T-helper 17 cell (primary cell): ENCODE measurements around the gene EIF4G1. TPM values are rescaled to one million over a fixed set of nuclear protein-coding genes. Genes with fewer than 3 reads are reported as not detected.

Source experiments
- ATAC-seq: fragments of 150-1000 bp; cut with Tn5 transposase; 2 replicates; pipeline ENCODE4 v1.10.0; 2021; ENCODE audit warnings: mild to moderate bottlenecking, moderate library complexity
- DNase-seq, 3 donors: peaks; one replicate each; pipeline versions ENCODE4 v3.0.0 to v3.0.0-alpha.2; 2020 to 2021
- H3K9me3 ChIP-seq: one replicate; pipeline ENCODE4 v1.7.0; 2013; ENCODE audit warnings: low read length, mild to moderate bottlenecking; ENCODE audit not compliant: control insufficient read depth, poor library complexity, severe bottlenecking
- H3K27ac Mint-ChIP-seq: one replicate; pipeline ENCODE4 v1.8.0; 2022; ENCODE audit warnings: mild to moderate bottlenecking, moderate library complexity, mixed read lengths
- H3K27me3 Mint-ChIP-seq: one replicate; pipeline ENCODE4 v1.8.0; 2022; ENCODE audit warnings: mixed read lengths
- H3K36me3 Mint-ChIP-seq: one replicate; pipeline ENCODE4 v1.8.0; 2022; ENCODE audit warnings: low read depth, mixed read lengths
- H3K4me1 Mint-ChIP-seq: one replicate; pipeline ENCODE4 v1.8.0; 2022; ENCODE audit warnings: mild to moderate bottlenecking, mixed read lengths
- H3K4me3 Mint-ChIP-seq: one replicate; pipeline ENCODE4 v1.8.0; 2022; ENCODE audit warnings: mild to moderate bottlenecking, moderate library complexity, mixed read lengths
- total RNA-seq, 4 donors: library from RNA in 2 of 4; stranded (reverse) in 2 of 4; gene quantifications; one replicate each; pipeline ENCODE4 v1.2.3 and lab custom pipeline; 2022 to 2026

Gene EIF4G1
- total RNA-seq, 2 donors from 2014 or later = 226 to 236 TPM

DNA sequence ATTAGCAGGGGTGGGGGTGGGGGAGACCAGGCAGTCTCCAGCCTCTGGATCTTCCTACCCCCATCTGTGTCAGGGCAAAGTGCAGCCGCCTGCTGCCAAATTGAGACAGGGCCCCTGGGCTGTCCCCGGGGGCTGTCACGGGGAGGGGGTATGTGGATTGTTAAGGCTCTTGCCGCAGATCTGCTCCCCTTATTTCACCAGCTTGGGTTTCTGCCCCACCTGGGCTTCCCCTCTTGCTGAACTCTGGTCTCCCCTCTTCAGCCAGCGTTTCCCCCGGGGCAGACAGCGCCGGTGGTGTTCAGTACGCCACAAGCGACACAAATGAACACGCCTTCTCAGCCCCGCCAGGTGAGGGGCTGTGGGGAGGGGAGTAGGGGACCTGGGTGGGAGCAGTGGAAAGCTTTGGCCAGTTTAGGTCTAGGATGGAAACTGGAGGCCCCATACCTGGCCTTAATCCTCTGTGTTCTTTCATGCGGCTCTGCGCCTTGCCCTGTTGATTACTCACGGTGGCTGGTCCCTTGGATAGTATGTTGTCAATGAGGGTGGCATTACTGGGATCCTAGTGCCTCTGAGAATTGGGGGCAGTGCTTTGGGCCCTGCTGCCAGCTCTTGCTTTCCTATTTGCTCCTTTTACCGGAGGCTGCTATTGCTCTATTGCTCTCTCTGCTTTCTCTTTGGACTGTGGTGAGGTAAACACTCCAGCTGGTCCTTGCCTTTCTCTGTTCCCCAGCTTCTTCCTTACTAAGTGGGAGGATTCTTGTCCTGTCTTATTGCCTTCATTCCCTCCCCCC lies 1.7 kb downstream of the EIF4G1 start:
- Mint-ChIP-seq H3K27ac (peak overlapping the region; percentile 85), H3K4me1 (peaks cover 36% of the 10 kb centered on the region), H3K4me3 (peak overlapping the region; percentile 87), H3K27me3 (no peaks in the 10 kb centered on the region), H3K36me3 (peaks cover 7% of the 10 kb centered on the region)
- DNase-seq = no peak
- H3K9me3 ChIP-seq = no peaks in the 10 kb centered on the region
- no peak for ATAC-seq

DNA sequence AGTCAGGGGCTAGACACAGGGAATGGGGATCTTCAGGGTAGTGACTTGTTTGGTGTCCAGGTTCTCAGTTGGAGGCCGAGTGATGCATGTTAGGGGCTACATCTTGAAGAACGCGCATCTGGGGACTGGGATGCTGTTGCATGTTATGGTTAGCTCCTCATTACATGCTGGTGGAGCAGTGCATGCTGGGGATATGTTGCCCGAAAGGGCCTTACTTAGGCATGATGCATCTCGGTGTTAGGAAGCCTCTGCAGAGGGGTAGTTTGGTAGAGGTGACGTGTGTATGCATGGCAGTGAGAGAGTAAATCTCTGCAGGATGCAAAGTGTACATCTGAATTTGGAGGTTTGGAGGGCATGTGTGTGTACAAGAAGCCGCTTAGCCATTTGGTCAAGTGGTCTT lies 2.4 kb downstream of the EIF4G1 start:
- Mint-ChIP-seq H3K4me3 (peak overlapping the region; percentile 87), H3K27ac (peak overlapping the region; percentile 85), H3K4me1 (peaks cover 33% of the 10 kb centered on the region), H3K27me3 (no peaks in the 10 kb centered on the region), H3K36me3 (peaks cover 7% of the 10 kb centered on the region)
- no peak for ATAC-seq
- no peaks in the 10 kb centered on the region for H3K9me3 ChIP-seq
- no peak for DNase-seq

DNA sequence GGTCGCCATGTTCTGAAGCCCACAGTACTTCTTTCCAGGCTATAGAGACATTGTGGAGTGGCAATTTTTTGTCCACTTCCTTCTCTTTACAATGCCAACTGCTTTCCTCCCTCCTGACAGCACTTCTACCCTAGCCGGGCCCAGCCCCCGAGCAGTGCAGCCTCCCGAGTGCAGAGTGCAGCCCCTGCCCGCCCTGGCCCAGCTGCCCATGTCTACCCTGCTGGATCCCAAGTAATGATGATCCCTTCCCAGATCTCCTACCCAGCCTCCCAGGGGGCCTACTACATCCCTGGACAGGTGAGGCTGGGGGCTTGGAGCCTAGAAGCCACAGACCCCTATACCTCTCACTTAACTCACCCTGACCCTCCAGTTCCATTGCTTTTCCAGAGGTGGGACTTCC lies 2.8 kb downstream of the EIF4G1 start:
- Mint-ChIP-seq H3K27me3 (no peaks in the 10 kb centered on the region), H3K27ac (peak overlapping the region; percentile 85), H3K4me1 (peaks cover 33% of the 10 kb centered on the region), H3K36me3 (peaks cover 7% of the 10 kb centered on the region), H3K4me3 (no peak overlapping the region)
- no peaks in the 10 kb centered on the region for H3K9me3 ChIP-seq
- DNase-seq = no peak
- ATAC-seq = no peak

DNA sequence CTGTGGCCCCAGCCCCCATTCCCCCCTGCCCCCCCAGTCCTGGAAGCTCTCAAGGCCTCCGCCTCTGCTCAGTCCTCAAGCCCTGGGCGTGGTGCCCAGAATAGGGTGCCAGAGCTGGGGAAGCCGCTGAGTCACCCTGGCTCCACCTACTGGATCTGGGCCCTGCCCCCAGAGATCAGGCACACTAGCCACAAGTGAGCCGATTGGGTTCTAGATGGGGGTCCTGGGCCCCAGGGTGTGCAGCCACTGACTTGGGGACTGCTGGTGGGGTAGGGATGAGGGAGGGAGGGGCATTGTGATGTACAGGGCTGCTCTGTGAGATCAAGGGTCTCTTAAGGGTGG lies 5.7 kb downstream of the EIF4G1 start:
- ATAC-seq (peak; percentile 35), DNase-seq (no peak)
- H3K27me3 Mint-ChIP-seq = no peaks in the 10 kb centered on the region
- peaks cover 13% of the 10 kb centered on the region for H3K36me3 Mint-ChIP-seq
- H3K4me1 Mint-ChIP-seq = peaks cover 33% of the 10 kb centered on the region
- peak overlapping the region; percentile 90 for H3K27ac Mint-ChIP-seq
- H3K9me3 ChIP-seq = no peaks in the 10 kb centered on the region
- no peak overlapping the region for H3K4me3 Mint-ChIP-seq

DNA sequence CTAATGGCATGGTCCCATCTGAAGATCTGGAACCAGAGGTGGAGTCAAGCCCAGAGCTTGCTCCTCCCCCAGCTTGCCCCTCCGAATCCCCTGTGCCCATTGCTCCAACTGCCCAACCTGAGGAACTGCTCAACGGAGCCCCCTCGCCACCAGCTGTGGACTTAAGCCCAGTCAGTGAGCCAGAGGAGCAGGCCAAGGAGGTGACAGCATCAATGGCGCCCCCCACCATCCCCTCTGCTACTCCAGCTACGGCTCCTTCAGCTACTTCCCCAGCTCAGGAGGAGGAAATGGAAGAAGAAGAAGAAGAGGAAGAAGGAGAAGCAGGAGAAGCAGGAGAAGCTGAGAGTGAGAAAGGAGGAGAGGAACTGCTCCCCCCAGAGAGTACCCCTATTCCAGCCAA lies 7.3 kb downstream of the EIF4G1 start:
- H3K27me3 Mint-ChIP-seq = no peaks in the 10 kb centered on the region
- H3K4me1 Mint-ChIP-seq = peaks cover 22% of the 10 kb centered on the region
- H3K27ac Mint-ChIP-seq = peak overlapping the region; percentile 90
- no peaks in the 10 kb centered on the region for H3K9me3 ChIP-seq
- ATAC-seq = no peak
- H3K36me3 Mint-ChIP-seq = peaks cover 16% of the 10 kb centered on the region
- DNase-seq = no peak
- no peak overlapping the region for H3K4me3 Mint-ChIP-seq

DNA sequence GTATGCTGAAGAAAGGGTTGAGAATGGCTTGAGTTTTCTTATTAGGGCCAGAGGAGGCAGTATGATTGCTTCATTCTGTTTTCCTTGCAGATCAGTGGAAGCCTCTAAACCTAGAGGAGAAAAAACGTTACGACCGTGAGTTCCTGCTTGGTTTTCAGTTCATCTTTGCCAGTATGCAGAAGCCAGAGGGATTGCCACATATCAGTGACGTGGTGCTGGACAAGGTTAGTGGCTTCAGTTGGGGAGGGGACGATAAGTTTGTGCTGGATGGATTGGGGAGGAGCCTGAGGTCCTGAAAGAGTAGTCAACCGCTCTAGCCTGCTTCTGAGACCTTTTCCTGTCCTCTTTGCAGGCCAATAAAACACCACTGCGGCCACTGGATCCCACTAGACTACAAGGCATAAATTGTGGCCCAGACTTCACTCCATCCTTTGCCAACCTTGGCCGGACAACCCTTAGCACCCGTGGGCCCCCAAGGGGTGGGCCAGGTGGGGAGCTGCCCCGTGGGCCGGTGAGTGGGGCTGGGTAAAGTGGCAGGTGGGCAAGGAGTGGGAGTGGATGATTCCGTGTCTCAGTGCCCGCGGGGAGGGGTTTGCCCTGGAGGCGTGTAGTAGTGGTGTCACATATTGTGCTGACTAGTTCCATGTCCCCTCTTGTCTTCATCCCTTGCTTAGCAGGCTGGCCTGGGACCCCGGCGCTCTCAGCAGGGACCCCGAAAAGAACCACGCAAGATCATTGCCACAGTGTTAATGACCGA lies 8.5 kb downstream of the EIF4G1 start:
- no peaks in the 10 kb centered on the region for H3K9me3 ChIP-seq
- Mint-ChIP-seq H3K27ac (peak overlapping the region; percentile 14), H3K4me3 (no peak overlapping the region), H3K27me3 (no peaks in the 10 kb centered on the region), H3K4me1 (peaks cover 15% of the 10 kb centered on the region), H3K36me3 (peaks cover 18% of the 10 kb centered on the region)
- ATAC-seq (no peak), DNase-seq (no peak)

DNA sequence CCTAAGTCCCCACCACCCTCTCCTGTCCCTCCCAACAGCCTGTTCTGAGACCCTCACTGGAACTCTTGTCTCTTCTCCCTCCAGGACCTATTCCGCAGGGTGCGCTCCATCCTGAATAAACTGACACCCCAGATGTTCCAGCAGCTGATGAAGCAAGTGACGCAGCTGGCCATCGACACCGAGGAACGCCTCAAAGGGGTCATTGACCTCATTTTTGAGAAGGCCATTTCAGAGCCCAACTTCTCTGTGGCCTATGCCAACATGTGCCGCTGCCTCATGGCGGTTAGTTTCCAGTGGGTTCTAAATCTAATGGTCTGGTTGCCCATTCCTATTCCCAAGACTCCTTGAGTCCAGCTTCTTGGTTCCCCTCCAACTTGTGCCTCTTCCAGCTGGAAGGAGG lies 9.3 kb downstream of the EIF4G1 start:
- peaks cover 21% of the 10 kb centered on the region for H3K36me3 Mint-ChIP-seq
- peaks cover 16% of the 10 kb centered on the region for H3K4me1 Mint-ChIP-seq
- H3K4me3 Mint-ChIP-seq = no peak overlapping the region
- peak overlapping the region; percentile 32 for H3K27ac Mint-ChIP-seq
- ATAC-seq (no peak), DNase-seq (no peak)
- H3K9me3 ChIP-seq = no peaks in the 10 kb centered on the region
- H3K27me3 Mint-ChIP-seq = no peaks in the 10 kb centered on the region

DNA sequence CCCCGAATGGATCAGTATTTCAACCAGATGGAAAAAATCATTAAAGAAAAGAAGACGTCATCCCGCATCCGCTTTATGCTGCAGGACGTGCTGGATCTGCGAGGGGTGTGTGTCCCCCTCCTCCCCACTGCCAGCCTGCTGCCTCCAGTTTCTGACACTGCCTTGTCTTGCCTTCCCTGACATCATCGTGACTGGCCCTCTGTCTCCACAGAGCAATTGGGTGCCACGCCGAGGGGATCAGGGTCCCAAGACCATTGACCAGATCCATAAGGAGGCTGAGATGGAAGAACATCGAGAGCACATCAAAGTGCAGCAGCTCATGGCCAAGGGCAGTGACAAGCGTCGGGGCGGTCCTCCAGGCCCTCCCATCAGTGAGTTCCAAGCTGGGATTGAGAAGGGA lies 10.9 kb downstream of the EIF4G1 start:
- Mint-ChIP-seq H3K4me3 (no peak overlapping the region), H3K27ac (no peak overlapping the region)

DNA sequence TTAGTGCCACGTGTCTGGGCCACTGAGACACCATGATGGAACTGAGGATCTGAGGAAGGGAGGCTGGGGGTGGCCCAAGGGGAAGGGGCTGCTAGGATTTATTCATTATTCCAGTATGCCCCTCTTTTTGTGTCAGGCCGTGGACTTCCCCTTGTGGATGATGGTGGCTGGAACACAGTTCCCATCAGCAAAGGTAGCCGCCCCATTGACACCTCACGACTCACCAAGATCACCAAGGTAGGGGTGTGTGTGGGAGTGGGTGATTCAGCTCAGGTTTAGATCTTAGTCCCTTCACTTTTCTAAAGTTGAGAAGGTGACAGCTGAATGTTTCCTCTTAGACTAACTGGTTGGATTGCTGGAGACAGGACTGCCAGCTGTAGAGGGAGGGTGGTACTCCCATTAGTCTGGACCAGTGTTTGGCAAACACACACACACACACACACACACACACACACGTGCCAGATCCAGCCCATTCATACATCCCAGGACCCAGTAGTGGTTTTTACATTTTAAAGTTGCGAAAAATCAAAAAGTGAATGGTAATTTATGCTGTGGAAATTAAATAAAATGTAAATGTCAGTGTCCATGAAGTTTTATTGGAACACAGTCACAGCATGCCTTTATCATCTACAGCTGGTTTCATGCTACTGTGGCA lies 11.4 kb downstream of the EIF4G1 start:
- Mint-ChIP-seq H3K27me3 (no peaks in the 10 kb centered on the region), H3K4me1 (peaks cover 13% of the 10 kb centered on the region), H3K36me3 (peaks cover 27% of the 10 kb centered on the region), H3K27ac (no peak overlapping the region), H3K4me3 (peak overlapping the region; percentile 56)
- DNase-seq (no peak), ATAC-seq (no peak)
- no peaks in the 10 kb centered on the region for H3K9me3 ChIP-seq

More for the DNA sequence above, 10.9 kb downstream of the EIF4G1 start:
- DNase-seq (no peak), ATAC-seq (no peak)
- peaks cover 29% of the 10 kb centered on the region for H3K36me3 Mint-ChIP-seq
- H3K4me1 Mint-ChIP-seq = peaks cover 13% of the 10 kb centered on the region
- H3K27me3 Mint-ChIP-seq = no peaks in the 10 kb centered on the region
- no peaks in the 10 kb centered on the region for H3K9me3 ChIP-seq

DNA sequence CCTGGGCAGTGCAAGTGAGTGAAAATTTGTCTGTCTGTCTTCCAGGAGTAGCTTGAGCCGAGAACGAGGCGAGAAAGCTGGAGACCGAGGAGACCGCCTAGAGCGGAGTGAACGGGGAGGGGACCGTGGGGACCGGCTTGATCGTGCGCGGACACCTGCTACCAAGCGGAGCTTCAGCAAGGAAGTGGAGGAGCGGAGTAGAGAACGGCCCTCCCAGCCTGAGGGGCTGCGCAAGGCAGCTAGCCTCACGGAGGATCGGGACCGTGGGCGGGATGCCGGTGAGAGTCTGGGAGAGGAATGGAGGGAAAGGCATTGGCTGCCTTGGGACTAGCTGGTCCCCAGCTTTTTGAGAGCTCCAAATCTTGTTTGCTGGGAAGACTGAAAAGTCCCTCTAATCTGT lies 12.8 kb downstream of the EIF4G1 start:
- Mint-ChIP-seq H3K36me3 (peaks cover 24% of the 10 kb centered on the region), H3K27me3 (no peaks in the 10 kb centered on the region), H3K27ac (peak overlapping the region; percentile 37), H3K4me1 (peaks cover 13% of the 10 kb centered on the region), H3K4me3 (peak overlapping the region; percentile 62)
- DNase-seq = no peak
- H3K9me3 ChIP-seq = no peaks in the 10 kb centered on the region
- ATAC-seq = no peak

DNA sequence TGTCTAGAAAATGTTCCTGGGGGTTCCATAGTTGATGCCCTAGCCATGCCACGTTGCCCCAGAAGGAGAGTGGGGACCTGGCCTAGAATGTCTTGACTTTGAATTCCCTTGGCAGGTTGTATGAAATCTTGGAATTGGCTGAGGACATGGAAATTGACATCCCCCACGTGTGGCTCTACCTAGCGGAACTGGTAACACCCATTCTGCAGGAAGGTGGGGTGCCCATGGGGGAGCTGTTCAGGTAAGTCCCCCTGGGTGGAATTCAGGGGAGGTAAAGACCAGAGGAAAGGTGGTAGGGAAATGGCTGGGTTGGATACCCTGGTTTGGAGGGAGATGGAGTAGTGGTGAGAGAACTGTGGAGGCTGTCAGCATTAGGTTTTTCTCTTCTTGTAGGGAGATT lies 14.1 kb downstream of the EIF4G1 start:
- H3K27me3 Mint-ChIP-seq = no peaks in the 10 kb centered on the region
- peak overlapping the region; percentile 84 for H3K27ac Mint-ChIP-seq
- H3K4me1 Mint-ChIP-seq = peaks cover 26% of the 10 kb centered on the region
- peaks cover 31% of the 10 kb centered on the region for H3K36me3 Mint-ChIP-seq
- ATAC-seq = no peak
- H3K9me3 ChIP-seq = no peaks in the 10 kb centered on the region
- DNase-seq = no peak
- H3K4me3 Mint-ChIP-seq = no peak overlapping the region

DNA sequence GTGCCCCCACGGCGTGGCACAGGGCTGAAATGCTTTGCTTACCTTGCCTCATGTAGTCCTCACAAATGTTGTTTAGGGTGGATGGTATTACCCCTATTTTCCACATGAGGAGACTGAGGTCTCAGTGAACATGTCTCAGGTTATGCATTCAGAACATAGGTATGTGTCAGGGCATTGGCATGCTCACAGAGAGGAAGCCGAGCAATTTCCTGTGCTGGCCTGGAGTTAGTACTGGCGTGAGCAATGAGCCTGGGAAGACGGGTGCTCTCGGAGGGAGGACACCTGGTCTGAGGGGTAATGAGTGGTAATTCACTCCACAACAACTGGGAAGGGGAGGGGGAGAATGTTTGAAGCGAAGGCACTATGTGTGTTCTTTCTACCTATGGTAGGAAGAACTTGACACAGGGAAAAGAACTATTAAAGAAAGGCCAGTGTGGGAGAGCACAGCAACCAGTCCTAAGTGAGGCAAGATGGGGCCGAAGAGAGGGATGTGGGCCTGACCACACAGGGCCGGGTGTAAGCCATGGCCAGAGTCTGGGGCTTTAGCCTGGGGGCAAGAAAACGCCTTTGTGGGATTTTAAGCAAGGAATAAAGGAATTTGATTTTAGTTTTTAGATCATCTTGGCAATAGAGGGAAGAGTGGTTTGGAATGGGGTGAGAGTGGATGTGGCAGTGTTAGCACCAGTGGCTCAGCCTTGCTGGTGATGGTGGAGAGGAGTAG lies 18.1 kb downstream of the EIF4G1 start:
- DNase-seq (no peak), ATAC-seq (no peak)
- peaks cover 39% of the 10 kb centered on the region for H3K4me1 Mint-ChIP-seq
- peaks cover 4% of the 10 kb centered on the region for H3K27me3 Mint-ChIP-seq
- peak overlapping the region; percentile 95 for H3K27ac Mint-ChIP-seq
- peak overlapping the region; percentile 25 for H3K4me3 Mint-ChIP-seq
- H3K9me3 ChIP-seq = no peaks in the 10 kb centered on the region
- peaks cover 26% of the 10 kb centered on the region for H3K36me3 Mint-ChIP-seq

DNA sequence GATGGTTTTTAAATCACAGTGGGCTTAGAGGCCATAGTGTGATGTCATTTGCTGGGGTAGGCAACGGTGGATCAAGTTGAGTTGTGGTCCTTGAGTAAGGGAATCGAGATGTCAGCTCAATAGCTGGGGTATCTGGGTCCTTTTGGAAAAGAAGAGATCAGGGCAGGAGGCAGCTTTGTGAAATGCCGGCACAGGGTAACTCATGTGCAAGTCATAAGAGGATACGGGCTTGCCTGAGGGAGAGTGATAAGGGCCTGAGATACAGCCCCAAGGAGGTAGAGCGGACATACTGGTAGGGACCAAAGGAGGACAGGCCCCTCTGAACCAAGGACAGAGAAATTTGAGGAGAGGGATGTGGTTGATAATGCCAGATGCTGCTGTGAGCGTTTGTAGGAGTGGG lies 18.8 kb downstream of the EIF4G1 start:
- ATAC-seq (no peak), DNase-seq (no peak)
- Mint-ChIP-seq H3K36me3 (peaks cover 29% of the 10 kb centered on the region), H3K4me1 (peaks cover 44% of the 10 kb centered on the region), H3K27ac (peak overlapping the region; percentile 95), H3K27me3 (peaks cover 7% of the 10 kb centered on the region), H3K4me3 (peak overlapping the region; percentile 59)
- no peaks in the 10 kb centered on the region for H3K9me3 ChIP-seq
